Dendritic cell treated with granulocyte-macrophage colony-stimulating factor and Interleukin-4, amounts not matched to agents 40 ng/mL and 50 ng/mL, for 4 days (primary cell): Measurements from ENCODE around the gene LRRC74B.
A peak's percentile ranks its signal among the peaks of the same experiment; 100 is the strongest.

Source experiments
- H3K27ac Mint-ChIP-seq: one replicate; pipeline ENCODE4 v1.8.0; 2022; ENCODE audit warnings: mild to moderate bottlenecking, mixed read lengths
- H3K27me3 Mint-ChIP-seq: one replicate; pipeline ENCODE4 v1.8.0; 2022; ENCODE audit warnings: mild to moderate bottlenecking, mixed read lengths
- H3K36me3 Mint-ChIP-seq: one replicate; pipeline ENCODE4 v1.8.0; 2022; ENCODE audit warnings: low read depth, mixed read lengths
- H3K4me1 Mint-ChIP-seq: one replicate; pipeline ENCODE4 v1.8.0; 2022; ENCODE audit warnings: low read depth, mixed read lengths
- H3K4me3 Mint-ChIP-seq: one replicate; pipeline ENCODE4 v1.8.0; 2022; ENCODE audit warnings: mild to moderate bottlenecking, moderate library complexity, mixed read lengths
- H3K9me3 Mint-ChIP-seq: one replicate; pipeline ENCODE4 v1.8.0; 2022; ENCODE audit warnings: mixed read lengths
- intact Hi-C: fragments of 100-400 bp; cut with micrococcal nuclease; formaldehyde crosslinking; loops from one replicate; pipeline ENCODE4 v1.15.0; 2022

Gene LRRC74B

DNA sequence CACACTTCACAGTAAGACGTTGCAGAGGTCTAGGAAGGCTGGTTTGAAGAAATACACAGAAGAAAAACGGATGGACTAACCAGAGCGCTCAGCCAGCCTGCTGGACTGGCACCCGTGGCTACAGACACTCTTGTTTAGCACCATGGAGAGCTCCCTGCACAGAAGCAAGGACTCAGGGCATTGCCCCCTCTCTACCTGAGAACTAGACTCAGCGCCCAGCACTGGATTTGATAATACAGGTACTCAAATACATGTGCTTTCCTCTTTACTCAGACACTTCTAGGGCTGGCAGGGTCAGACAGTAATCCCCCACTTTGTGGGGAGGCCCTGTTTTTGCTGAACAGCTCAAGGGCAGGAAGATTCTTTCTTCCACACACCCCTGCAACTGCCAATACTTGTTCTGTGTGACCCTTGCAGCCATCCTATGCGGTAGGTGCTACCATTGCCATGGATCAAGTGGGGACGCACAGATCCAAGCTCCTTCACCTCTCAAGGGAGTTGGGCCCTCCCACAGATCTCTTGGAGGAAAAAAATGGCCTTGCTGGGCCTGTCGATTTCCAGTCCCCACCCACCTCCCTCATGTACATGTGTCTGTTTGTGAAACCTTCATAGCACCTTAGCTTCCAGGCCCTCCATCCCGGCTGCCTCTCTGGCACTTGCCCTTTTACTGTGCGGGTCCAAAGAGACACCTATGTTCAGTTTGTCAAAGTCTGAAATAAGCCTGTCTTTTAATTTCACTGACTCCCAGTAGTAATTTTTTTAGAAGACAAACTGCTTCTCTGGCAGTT, 35.9 kb upstream of the LRRC74B start:
- H3K27ac Mint-ChIP-seq = no peak overlapping the region
- H3K36me3 Mint-ChIP-seq = no peaks in the 10 kb centered on the region
- peaks cover 12% of the 10 kb centered on the region for H3K4me1 Mint-ChIP-seq
- no peak overlapping the region for H3K4me3 Mint-ChIP-seq
- no peaks in the 10 kb centered on the region for H3K9me3 Mint-ChIP-seq
- H3K27me3 Mint-ChIP-seq = peaks cover 15% of the 10 kb centered on the region
- intact Hi-C loops = loop anchor here (10.0 kb wide), 1 partner anchor 125 kb away; no protein-coding TSS in a partner anchor

DNA sequence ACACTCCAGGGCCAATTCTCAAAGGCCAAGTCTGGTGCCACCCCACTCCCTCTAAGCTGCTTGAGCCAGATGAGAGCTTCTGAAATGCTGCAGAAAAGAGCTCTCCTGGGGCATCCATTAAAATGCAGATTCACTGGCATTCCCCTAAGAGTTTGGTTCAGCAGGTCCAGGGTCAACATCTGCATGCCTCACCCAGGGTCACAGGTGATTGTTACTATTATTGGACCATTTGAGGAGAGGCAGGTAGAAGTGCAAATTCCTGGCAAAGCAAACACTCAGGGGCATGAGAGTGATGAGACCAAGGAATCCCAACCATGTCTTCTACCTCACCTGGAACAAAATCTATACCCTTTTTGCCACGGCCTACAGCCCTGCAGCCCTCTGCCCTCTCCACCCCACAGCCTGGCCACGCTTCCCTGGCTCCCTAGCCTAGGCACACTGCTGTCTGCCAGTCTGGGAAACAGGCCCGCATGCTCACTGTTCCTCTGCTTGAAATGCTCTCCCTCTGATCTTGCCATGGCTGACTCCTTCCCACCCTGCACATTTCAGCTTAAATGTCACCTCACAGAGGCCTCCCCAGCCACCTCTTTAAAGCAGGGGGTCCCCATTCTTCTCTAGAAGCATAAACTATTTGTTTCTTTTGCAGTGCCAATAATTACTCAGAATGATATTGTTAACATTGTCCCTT, 35.2 kb upstream of the LRRC74B start:
- Mint-ChIP-seq H3K4me1 (peaks cover 18% of the 10 kb centered on the region), H3K4me3 (no peak overlapping the region)
- intact Hi-C loops = no loop called here

DNA sequence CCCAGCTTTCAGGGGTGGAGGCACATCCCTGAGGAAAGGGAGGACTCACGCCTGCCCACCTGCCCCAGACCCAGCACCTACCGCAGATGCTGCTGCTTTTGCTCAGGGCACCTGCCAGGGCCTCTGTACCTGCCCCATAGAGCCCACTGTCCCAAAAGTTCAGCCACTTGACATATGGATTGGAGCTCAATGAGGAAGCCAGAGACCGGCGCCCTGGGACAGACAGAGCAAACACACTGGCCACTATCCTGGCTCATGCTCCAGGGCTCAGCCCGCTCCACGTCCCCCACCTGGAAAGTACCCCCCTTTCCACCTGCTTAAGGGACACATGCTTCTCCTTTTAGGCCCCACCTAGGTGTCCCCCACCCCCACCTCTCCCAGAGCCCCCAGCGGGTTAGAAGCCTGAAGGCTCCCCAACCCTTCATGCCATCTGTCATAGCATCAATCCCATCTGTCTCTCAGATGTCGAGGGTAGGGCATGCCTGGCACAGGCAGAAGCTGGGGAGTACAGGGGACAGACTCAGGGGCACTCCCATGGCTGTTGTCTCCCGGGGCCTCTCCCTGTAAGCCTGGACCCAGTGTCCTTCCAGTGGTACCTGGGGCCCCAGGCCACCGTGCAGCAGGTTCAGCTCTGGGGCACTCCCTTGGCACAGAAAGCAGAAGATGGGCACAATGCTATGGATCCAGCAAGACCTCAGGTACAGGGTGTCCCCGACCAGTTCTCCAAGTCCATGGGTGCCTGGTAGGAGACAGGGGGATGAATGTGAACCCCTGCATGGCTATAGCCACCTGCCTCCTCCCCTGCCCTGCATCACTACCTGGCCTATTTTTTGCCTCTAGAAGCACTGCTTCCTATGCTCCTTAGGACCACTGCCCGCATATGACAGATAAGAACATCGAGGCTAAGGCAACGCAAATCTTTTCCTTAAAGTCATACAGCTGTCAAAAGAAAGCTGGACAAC, 33.0 kb upstream of the LRRC74B start:
- Mint-ChIP-seq H3K4me1 (peaks cover 18% of the 10 kb centered on the region), H3K27ac (no peak overlapping the region), H3K27me3 (peaks cover 35% of the 10 kb centered on the region), H3K36me3 (no peaks in the 10 kb centered on the region), H3K4me3 (no peak overlapping the region), H3K9me3 (no peaks in the 10 kb centered on the region)
- intact Hi-C loops = no loop called here

More for the DNA sequence above, 35.2 kb upstream of the LRRC74B start:
- H3K27ac Mint-ChIP-seq = no peak overlapping the region
- no peaks in the 10 kb centered on the region for H3K36me3 Mint-ChIP-seq
- peaks cover 21% of the 10 kb centered on the region for H3K27me3 Mint-ChIP-seq
- no peaks in the 10 kb centered on the region for H3K9me3 Mint-ChIP-seq

DNA sequence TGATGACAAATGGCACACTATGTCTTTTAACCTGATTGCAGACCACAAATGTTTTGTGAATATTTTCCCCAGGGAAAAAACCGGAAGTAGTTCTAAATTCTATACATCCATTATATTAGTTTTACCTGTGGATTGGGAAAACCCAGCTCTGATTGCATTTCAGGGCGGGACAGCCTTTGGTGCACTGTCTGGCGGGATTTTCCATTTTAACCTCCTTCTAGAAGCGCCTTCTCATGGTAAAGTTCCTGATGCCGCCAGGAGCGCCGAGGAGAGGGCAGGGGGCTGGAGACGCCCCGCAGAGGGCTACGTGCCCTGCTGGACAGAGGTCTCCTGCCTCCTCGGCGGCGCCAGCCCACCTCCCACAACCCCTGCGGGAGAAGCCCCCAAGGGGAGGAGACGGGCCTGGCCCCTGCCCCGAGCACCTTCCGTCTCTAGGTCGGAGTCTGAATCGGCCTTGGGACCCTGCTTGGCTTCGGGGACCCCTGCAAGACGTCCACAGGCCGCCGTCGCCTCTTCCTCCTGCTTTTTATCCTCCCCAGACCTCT, 32.0 kb upstream of the LRRC74B start:
- H3K36me3 Mint-ChIP-seq = no peaks in the 10 kb centered on the region
- peaks cover 18% of the 10 kb centered on the region for H3K4me1 Mint-ChIP-seq
- peak overlapping the region; percentile 71 for H3K4me3 Mint-ChIP-seq
- peak overlapping the region; percentile 81 for H3K27ac Mint-ChIP-seq
- peaks cover 38% of the 10 kb centered on the region for H3K27me3 Mint-ChIP-seq
- intact Hi-C loops = no loop called here
- no peaks in the 10 kb centered on the region for H3K9me3 Mint-ChIP-seq

DNA sequence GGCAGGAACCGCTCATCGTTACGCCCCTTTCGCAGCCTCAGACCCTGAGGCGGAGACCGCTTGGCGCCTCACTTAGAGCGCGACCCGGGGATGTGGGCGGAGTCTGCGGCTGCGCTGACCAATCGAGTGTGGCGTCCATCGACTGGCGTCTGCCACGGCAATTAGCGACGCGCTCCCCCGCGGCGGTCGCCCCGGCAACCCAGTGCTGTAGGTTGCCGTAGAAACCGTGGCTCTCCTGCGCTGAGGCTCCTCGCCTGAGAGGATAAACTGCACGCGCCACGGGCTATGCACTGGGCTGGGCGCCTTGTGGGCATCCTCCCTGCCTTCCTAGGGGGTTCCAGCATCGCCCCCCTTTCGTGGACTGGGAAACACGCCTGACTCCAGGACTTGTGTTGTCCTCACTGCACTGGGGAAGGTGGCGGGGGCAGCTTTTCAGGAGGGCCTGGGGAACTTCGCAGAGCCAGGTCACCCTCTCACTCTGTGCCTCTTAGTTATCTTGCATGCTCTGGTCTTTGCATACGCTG, 31.5 kb upstream of the LRRC74B start:
- H3K9me3 Mint-ChIP-seq = no peaks in the 10 kb centered on the region
- intact Hi-C loops = no loop called here
- peaks cover 18% of the 10 kb centered on the region for H3K4me1 Mint-ChIP-seq
- no peaks in the 10 kb centered on the region for H3K36me3 Mint-ChIP-seq
- peaks cover 43% of the 10 kb centered on the region for H3K27me3 Mint-ChIP-seq
- H3K4me3 Mint-ChIP-seq = peak overlapping the region; percentile 71
- H3K27ac Mint-ChIP-seq = peak overlapping the region; percentile 81

DNA sequence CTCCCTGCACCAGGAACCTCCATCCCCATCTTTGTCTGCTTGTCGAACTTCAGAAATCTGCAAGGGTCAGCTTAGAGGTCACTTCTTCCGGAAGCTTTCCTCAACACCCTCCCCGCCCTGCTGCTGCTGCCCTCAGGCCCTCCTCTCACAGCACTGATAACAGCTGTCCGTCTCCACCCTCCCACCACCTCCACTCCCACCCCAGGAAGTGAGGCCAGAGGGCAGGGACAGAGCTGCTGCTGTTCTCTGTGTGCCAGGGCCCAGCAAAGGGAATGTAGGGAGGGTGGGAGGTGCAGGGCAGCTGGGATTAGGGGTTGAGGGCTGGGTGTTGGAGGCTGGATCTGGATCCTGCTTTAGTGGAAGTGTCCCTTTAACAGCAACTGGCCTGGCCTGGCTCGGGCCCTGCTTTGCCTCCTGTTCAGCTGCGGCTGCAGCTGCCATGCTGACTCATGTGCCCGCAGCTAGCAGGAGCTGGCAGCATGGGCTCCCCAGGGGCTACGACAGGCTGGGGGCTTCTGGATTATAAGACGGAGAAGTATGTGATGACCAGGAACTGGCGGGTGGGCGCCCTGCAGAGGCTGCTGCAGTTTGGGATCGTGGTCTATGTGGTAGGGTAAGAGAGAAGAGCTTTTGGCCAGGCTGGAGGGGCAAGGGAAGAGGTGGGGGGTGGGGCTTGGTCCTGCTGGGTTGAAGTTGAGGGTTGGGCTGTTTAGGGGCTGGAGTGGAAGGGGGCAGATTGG, 30.9 kb upstream of the LRRC74B start, which contains the start of gene P2RX6:
P2RX6 (plus strand) TSS at position 440 of the 740 bp plus-strand sequence; CDS start at position 450, 10 bp downstream.
- Mint-ChIP-seq H3K27me3 (peaks cover 46% of the 10 kb centered on the region), H3K4me3 (peak within 1 kb of the TSS; percentile 71), H3K36me3 (no peaks in the 10 kb centered on the region), H3K27ac (peak within 1 kb of the TSS; percentile 81), H3K9me3 (no peaks in the 10 kb centered on the region), H3K4me1 (peaks cover 18% of the 10 kb centered on the region)
- intact Hi-C loops = no loop called here

DNA sequence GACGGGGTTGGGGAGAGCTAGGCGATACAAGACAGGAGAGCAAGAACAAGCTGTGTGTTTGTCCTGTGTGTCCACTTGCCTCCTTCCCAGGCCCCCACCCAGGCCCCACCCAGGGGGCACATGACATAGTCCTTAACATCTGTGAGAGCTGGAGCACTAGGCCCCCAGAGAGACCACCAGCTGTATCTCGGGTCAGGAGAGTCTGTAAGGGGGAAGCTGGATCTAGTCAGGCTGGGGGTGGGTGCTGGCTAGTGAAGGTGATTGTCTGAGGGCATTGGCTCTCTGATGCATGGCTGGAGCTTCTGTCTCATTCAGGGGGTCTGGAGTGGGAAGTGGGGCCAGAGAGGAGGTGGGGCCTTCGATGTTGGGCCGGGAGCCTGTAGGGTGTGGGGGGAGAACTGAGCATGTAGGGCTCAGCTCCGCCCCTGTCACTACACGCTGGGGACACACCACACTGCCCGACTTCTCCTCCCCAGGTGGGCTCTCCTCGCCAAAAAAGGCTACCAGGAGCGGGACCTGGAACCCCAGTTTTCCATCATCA, 30.2 kb upstream of the LRRC74B start:
- Mint-ChIP-seq H3K4me3 (peak overlapping the region; percentile 71), H3K9me3 (no peaks in the 10 kb centered on the region), H3K36me3 (no peaks in the 10 kb centered on the region), H3K27me3 (peaks cover 50% of the 10 kb centered on the region), H3K4me1 (peaks cover 18% of the 10 kb centered on the region), H3K27ac (peak overlapping the region; percentile 81)
- intact Hi-C loops = no loop called here

DNA sequence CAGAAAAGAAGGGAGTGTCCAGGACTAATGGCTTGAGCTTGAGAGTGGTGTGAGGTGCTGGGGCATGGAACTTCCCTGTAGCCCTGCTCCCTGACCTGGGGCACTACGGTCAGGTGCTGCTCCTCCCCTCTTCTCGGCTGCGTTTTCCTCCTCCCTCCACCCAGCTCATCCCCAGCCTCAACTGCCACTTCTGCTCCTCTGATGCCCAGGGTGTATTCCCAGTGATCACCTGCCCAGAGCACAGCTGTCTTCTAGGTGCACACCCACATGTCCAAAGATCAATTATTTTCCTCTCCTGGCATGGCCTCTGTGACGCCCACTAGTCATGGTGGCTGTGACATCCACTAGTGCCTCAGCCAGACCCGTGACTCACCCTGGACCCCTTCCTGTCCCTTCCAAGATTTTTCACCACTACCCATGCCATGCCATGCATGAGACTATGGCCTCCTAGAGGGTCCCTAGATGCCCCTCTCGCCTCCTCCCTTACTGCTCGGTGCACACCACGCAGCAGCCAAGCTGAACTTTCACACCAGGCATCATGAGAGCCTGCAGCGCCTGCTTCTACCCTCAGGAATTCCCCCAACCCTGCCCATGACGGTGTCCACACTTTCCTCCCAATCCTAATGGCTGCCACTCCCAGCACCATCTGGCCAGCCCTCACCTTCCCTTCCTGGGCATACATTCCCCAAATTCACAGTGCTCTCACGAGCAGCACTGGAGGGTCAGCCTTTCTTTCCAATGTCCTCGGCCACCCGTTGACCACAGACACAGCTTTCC, 28.9 kb upstream of the LRRC74B start:
- peaks cover 18% of the 10 kb centered on the region for H3K4me1 Mint-ChIP-seq
- peaks cover 52% of the 10 kb centered on the region for H3K27me3 Mint-ChIP-seq
- intact Hi-C loops = no loop called here
- no peak overlapping the region for H3K27ac Mint-ChIP-seq
- H3K9me3 Mint-ChIP-seq = no peaks in the 10 kb centered on the region
- no peak overlapping the region for H3K4me3 Mint-ChIP-seq
- no peaks in the 10 kb centered on the region for H3K36me3 Mint-ChIP-seq

DNA sequence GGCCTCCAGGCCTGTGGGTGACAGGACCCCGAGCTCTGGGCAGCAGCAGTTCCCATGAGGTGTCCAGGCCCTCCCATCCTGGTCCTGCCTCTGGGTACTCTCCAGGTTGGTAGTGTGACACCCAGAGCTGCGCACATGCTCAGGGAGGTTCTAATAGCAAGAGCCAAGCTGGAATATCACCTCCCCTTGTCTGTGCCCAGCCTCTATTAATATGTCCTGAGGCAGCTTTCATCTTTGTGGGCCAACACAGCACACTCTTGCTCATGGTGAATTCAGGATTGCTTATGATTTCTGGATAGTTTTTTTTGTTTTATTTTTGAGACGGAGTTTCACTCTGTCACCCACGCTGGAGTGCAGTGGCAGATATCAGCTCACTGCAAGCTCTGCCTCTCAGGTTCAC, 27.4 kb upstream of the LRRC74B start:
- no peaks in the 10 kb centered on the region for H3K9me3 Mint-ChIP-seq
- no peak overlapping the region for H3K4me3 Mint-ChIP-seq

DNA sequence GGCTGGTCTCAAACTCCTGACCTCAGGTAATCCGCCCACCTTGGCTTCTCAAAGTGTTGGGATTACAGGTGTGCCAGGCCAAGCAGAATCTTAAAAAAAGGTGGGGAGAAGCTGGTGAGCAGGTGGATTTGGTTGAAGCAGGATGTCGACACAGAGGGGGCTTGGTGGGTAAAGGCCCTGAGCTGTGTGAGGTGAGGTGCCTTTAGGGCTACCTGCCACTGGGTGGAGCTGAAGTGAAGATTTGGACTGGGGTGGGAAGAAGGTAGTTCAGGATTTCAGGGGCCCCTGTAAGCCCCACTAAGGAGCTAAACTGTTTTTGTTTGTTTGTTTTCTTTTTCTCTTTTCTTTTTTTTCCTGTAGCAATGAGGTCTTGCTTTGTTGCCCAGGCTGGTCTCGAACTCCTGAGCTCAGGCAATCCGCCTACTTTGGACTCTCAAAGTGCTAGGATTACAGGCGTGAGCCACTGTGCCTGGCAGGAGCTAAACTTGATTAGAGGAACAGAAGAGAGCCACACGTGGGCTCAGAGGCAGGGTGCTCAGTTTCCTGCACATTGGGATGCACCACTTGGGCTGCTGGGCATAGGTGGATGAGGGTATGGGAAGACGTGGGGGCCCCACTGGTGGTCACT, 24.8 kb upstream of the LRRC74B start:
- Mint-ChIP-seq H3K4me1 (no peaks in the 10 kb centered on the region), H3K9me3 (no peaks in the 10 kb centered on the region), H3K27me3 (peaks cover 34% of the 10 kb centered on the region), H3K36me3 (no peaks in the 10 kb centered on the region), H3K27ac (no peak overlapping the region), H3K4me3 (no peak overlapping the region)
- intact Hi-C loops = no loop called here

More for the DNA sequence above, 27.4 kb upstream of the LRRC74B start:
- intact Hi-C loops = no loop called here
- H3K27me3 Mint-ChIP-seq = peaks cover 51% of the 10 kb centered on the region
- H3K4me1 Mint-ChIP-seq = peaks cover 18% of the 10 kb centered on the region
- no peaks in the 10 kb centered on the region for H3K36me3 Mint-ChIP-seq
- H3K27ac Mint-ChIP-seq = no peak overlapping the region

DNA sequence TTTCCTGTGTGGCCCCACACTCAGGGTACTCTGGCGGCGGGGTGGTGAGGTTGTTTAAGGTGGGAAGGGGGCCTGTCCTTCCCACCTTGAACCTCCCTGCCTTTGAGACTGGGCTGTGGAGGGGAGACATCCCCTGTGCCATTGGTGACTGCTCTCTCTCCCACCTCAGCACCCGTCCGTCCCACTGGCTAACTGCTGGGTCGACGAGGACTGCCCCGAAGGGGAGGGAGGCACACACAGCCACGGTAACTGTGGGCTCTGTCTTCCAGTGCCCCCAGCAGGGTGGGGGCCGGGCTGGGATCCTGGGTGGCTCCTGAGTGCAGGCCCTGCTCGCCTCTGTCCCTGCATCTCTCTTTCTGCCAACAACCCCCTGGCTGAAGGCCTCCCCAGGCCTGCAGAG, 23.2 kb upstream of the LRRC74B start:
- Mint-ChIP-seq H3K27me3 (peaks cover 21% of the 10 kb centered on the region), H3K9me3 (no peaks in the 10 kb centered on the region), H3K4me1 (no peaks in the 10 kb centered on the region), H3K36me3 (no peaks in the 10 kb centered on the region), H3K4me3 (no peak overlapping the region), H3K27ac (peak overlapping the region; percentile 7)
- intact Hi-C loops = no loop called here
